PC-3 (cell line): Measurements from ENCODE around the gene URB2. TPM values are rescaled to one million over a fixed set of nuclear protein-coding genes. Genes with fewer than 3 reads are reported as not detected.
"Not testable (repeated sequence)": the region's sequence is repeated elsewhere in the genome, so short reads cannot be mapped to it uniquely, and the experiment has no call there.

ENCODE experiments used
- ATAC-seq: fragments of 200-7000 bp; cut with Tn5 transposase; 2 replicates; pipeline ENCODE4 v1.9.1; 2020; ENCODE audit warnings: mild to moderate bottlenecking, moderate library complexity
- BruUV-seq: library from RNA; stranded (reverse); fragments of 400-500 nt; replicated peaks from 2 replicates; lab custom pipeline; 2021; lab: Mats Ljungman, UMichigan
- CTCF ChIA-PET: fragments of 300-600 bp; sonication (Branson Sonifier 250); formaldehyde crosslinking; loops from one replicate; lab custom pipeline; 2022; ENCODE audit warnings: antibody characterized with exemption; lab: Charles Lee
- POLR2A ChIA-PET: fragments of 300-600 bp; sonication (Branson Sonifier 250); formaldehyde crosslinking; loops from one replicate; lab custom pipeline; 2022; ENCODE audit warnings: antibody characterized with exemption; ENCODE audit not compliant: unreplicated experiment; lab: Charles Lee
- DNase-seq: peaks from one replicate; pipeline ENCODE4 v3.0.0-alpha.2; 2015
- H2AFZ ChIP-seq: fragments of 300-600 bp; sonication (generic); 2 replicates; pipeline ENCODE4 v1.6.0; 2016; ENCODE audit warnings: antibody characterized with exemption, low read length
- H3F3A ChIP-seq: fragments of 300-600 bp; sonication (generic); one replicate; pipeline ENCODE4 v1.6.0; 2017; ENCODE audit warnings: antibody characterized with exemption, low read length, control low read depth, mild to moderate bottlenecking; ENCODE audit not compliant: unreplicated experiment
- H3K27ac ChIP-seq: fragments of 300-600 bp; sonication (generic); 2 replicates; pipeline ENCODE4 v1.5.1; 2016; ENCODE audit warnings: mild to moderate bottlenecking, low read length
- H3K27me3 ChIP-seq: fragments of 300-600 bp; sonication (generic); 2 replicates; pipeline ENCODE4 v1.6.1; 2016; ENCODE audit warnings: low read length, mixed read lengths
- H3K36me3 ChIP-seq: fragments of 300-600 bp; sonication (generic); 2 replicates; pipeline ENCODE4 v1.6.1; 2016; ENCODE audit warnings: low read depth, mixed run types, low read length, mixed read lengths
- H3K4me1 ChIP-seq: fragments of 300-600 bp; sonication (generic); 2 replicates; pipeline ENCODE4 v1.5.1; 2016; ENCODE audit warnings: low read length; ENCODE audit not compliant: insufficient read depth
- H3K4me2 ChIP-seq: fragments of 300-600 bp; sonication (generic); 2 replicates; pipeline ENCODE4 v1.6.0; 2016; ENCODE audit warnings: low read length
- H3K4me3 ChIP-seq: fragments of 300-600 bp; sonication (generic); 2 replicates; pipeline ENCODE4 v1.5.1; 2016; ENCODE audit warnings: mild to moderate bottlenecking, low read length, mixed read lengths
- H3K79me2 ChIP-seq: fragments of 300-600 bp; sonication (generic); 2 replicates; pipeline ENCODE4 v1.6.1; 2017; ENCODE audit warnings: low read length, mixed read lengths
- H3K9ac ChIP-seq: fragments of 300-600 bp; sonication (generic); 2 replicates; pipeline ENCODE4 v1.6.0; 2016; ENCODE audit warnings: mild to moderate bottlenecking, low read length
- H3K9me2 ChIP-seq: fragments of 300-600 bp; sonication (generic); replicated peaks from 2 replicates; pipeline ENCODE4 v1.6.1; 2016; ENCODE audit warnings: mixed run types, low read length, mixed read lengths
- H3K9me3 ChIP-seq: fragments of 300-600 bp; sonication (generic); 2 replicates; pipeline ENCODE4 v1.6.1; 2016; ENCODE audit warnings: low read length, mixed read lengths
- H4K20me1 ChIP-seq: fragments of 300-600 bp; sonication (generic); 2 replicates; pipeline ENCODE4 v1.6.1; 2016; ENCODE audit warnings: low read length, mixed read lengths
- EZH2 ChIP-seq: fragments of 300-600 bp; sonication (generic); IDR thresholded peaks from one replicate; pipeline ENCODE4 v1.6.1; 2017; ENCODE audit warnings: antibody characterized with exemption, mild to moderate bottlenecking, low read length; ENCODE audit not compliant: unreplicated experiment
- EZH2phosphoT487 ChIP-seq: fragments of 300-600 bp; sonication (generic); IDR thresholded peaks from 2 replicates; pipeline ENCODE4 v1.6.1; 2018; ENCODE audit warnings: mild to moderate bottlenecking, antibody characterized with exemption, low read length, borderline replicate concordance
- intact Hi-C: fragments of 100-400 bp; cut with micrococcal nuclease; formaldehyde crosslinking; loops from 2 replicates; pipeline ENCODE4 v1.9.0; 2023
- total RNA-seq: library from RNA; depleted of rRNA; stranded (reverse); fragments of >200 nt; gene quantifications from 2 replicates; pipeline ENCODE4 v1.2.3, GENCODE V29; 2014
- TF ChIP-seq, protein P1 (sequence below): fragments of 300-600 bp; sonication (generic); conservative IDR thresholded peaks from 2 replicates; pipeline ENCODE4 v1.5.1; 2017; ENCODE audit warnings: antibody characterized with exemption, low read depth, mild to moderate bottlenecking, low read length

The URB2 gene
- total RNA-seq, 1 experiment from 2014 or later: 26.2 TPM

DNA sequence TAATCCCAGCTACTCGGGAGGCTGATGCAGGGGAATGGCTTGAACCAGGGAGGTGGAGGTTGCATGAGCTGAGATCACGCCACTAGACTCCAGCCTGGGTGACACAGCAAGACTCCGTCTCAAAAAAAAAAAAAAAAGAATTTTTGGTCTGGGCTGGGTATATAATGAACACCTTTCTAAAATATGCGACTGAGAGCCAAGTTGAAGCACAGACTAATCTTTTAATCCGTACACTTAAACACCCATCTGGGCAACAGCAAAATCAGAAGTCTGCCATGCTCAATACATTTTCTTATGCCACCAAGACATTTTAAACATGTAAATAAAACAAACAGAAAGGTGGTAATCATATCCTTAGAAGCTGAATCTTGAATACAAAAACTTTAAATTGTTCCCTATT, 35.9 kb upstream of the URB2 start:
- no peak for TF ChIP-seq EZH2phosphoT487
- no peak for TF ChIP-seq EZH2
- TF ChIP-seq, protein P1, sequence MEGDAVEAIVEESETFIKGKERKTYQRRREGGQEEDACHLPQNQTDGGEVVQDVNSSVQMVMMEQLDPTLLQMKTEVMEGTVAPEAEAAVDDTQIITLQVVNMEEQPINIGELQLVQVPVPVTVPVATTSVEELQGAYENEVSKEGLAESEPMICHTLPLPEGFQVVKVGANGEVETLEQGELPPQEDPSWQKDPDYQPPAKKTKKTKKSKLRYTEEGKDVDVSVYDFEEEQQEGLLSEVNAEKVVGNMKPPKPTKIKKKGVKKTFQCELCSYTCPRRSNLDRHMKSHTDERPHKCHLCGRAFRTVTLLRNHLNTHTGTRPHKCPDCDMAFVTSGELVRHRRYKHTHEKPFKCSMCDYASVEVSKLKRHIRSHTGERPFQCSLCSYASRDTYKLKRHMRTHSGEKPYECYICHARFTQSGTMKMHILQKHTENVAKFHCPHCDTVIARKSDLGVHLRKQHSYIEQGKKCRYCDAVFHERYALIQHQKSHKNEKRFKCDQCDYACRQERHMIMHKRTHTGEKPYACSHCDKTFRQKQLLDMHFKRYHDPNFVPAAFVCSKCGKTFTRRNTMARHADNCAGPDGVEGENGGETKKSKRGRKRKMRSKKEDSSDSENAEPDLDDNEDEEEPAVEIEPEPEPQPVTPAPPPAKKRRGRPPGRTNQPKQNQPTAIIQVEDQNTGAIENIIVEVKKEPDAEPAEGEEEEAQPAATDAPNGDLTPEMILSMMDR: no peak
- H3K4me1 ChIP-seq: no peaks in the 10 kb centered on the region
- no peaks in the 10 kb centered on the region for H3K9me3 ChIP-seq
- peaks cover 11% of the 10 kb centered on the region for H3K36me3 ChIP-seq
- intact Hi-C loops: no loop called here
- DNase-seq (no peak), ATAC-seq (no peak)
- BruUV-seq: no TSS peak
- no peaks in the 10 kb centered on the region for H3K79me2 ChIP-seq
- no peak overlapping the region for H2AFZ ChIP-seq
- H4K20me1 ChIP-seq: no peaks in the 10 kb centered on the region
- CTCF ChIA-PET: no interaction called here
- no peak overlapping the region for H3K9ac ChIP-seq
- POLR2A ChIA-PET: no interaction called here
- H3K9me2 ChIP-seq: no peaks in the 10 kb centered on the region
- no peak overlapping the region for H3K4me2 ChIP-seq
- H3F3A ChIP-seq: no peaks in the 10 kb centered on the region
- no peaks in the 10 kb centered on the region for H3K27me3 ChIP-seq
- H3K4me3 ChIP-seq: no peak overlapping the region
- no peak overlapping the region for H3K27ac ChIP-seq

DNA sequence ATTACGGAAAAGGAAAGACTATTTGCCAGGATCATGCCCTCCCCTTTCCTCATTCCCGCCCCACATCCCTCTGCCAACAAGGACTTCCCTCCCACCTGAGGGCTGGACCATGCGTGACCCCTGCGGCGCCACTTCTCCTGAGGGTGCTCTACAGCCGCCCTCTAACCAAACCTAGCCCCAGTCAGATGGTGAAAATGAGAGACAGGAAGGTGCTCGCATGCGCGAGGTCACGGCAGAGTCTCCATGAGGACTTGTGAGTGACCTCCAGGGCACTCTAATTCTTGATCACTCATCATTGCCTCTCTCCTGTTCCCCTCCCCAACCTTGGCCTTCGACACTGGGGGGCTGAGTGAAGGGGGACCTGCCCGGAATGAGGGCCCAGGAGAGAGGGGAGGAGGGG, 32.2 kb upstream of the URB2 start:
- no peak for DNase-seq
- Histone ChIP-seq H4K20me1 (0 out of 2 replicates have a peak, but pooled peaks cover 5% of the 10 kb centered on the region), H3K9ac (no peak overlapping the region), H3K4me3 (no peak overlapping the region), H3K27ac (no peak overlapping the region), H3K79me2 (peaks cover 3% of the 10 kb centered on the region; the same call in 1 of the 2 replicates), H3K4me1 (no peaks in the 10 kb centered on the region), H3K9me2 (no peaks in the 10 kb centered on the region), H3K36me3 (peaks cover 15% of the 10 kb centered on the region), H3K9me3 (no peaks in the 10 kb centered on the region), H2AFZ (no peak overlapping the region), H3K27me3 (no peaks in the 10 kb centered on the region), H3K4me2 (no peak overlapping the region), H3F3A (no peaks in the 10 kb centered on the region)
- ChIA-PET POLR2A (no interaction called here), CTCF (no interaction called here)
- intact Hi-C loops: no loop called here
- no TSS peak for BruUV-seq
- no peak for ATAC-seq
- TF ChIP-seq, protein P1: no peak
- no peak for TF ChIP-seq EZH2
- TF ChIP-seq EZH2phosphoT487: no peak

DNA sequence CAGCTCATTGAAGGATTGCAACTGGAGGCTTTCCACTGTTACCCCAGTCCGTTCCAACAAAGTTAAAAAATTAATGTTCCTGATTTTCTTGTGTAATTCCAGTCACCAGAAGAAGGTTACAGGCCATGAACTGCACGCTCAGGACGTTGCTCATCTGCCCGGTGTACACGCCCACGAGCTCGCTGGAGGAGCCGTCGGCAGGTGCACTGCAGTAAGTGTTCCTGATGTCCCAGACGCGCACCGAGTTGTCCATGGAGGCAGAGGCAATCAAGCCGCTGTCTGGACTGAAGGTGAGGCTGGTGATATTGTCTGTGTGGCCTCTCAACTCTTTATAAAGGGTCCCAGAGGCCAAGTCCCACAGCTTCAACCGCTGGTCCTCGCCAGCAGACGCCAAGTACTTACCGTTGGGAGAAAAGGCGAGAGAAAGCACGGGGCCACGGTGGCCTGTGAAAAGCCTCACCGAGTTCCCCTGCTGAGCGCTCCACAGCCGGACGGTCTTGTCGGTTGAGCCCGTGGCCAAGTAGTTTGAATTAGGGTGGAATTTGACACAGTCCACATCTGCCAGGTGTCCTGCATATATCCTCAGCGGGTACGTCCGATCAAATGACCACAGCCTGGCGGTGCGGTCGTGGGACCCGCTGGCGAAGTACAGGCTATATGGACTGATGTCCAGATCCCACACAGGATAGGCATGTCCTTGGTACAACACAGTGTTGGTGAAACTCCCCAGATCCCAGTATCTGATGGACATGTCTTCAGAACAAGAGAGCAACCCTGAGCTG, 31.6 kb upstream of the URB2 start:
- H3K9me3 ChIP-seq: no peaks in the 10 kb centered on the region
- H3K36me3 ChIP-seq: peaks cover 17% of the 10 kb centered on the region
- no peak overlapping the region for H3K27ac ChIP-seq
- H3K4me1 ChIP-seq: no peaks in the 10 kb centered on the region
- H4K20me1 ChIP-seq: peaks cover 6% of the 10 kb centered on the region; the same call in 1 of the 2 replicates
- no peak overlapping the region for H3K4me2 ChIP-seq
- H3K79me2 ChIP-seq: peaks cover 5% of the 10 kb centered on the region
- BruUV-seq: no TSS peak
- ATAC-seq (no peak), DNase-seq (no peak)
- H3K27me3 ChIP-seq: no peaks in the 10 kb centered on the region
- H3F3A ChIP-seq: no peaks in the 10 kb centered on the region
- no peaks in the 10 kb centered on the region for H3K9me2 ChIP-seq
- intact Hi-C loops: no loop called here
- no peak overlapping the region for H2AFZ ChIP-seq
- no peak for TF ChIP-seq EZH2
- TF ChIP-seq, protein P1: no peak
- TF ChIP-seq EZH2phosphoT487: no peak
- CTCF ChIA-PET: no interaction called here
- POLR2A ChIA-PET: no interaction called here
- no peak overlapping the region for H3K9ac ChIP-seq
- no peak overlapping the region for H3K4me3 ChIP-seq

DNA sequence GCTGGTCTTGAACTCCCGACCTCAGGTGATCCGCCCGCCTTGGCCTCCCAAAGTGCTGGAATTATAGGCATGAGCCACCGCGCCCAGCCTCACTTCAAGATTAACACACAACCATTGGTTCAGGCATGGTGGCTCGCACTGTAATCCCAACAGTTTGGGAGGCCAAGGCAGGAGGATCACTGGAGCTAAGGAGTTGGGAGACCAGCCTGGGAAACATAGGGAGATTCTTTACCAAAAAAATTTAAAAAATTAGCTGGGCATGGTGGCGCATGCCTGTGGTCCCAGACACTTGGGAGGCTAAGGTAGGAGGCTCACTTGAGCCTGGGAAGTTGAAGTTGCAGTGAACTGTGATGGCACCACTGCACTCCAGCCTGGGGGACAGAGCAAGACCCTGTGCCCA, 30.2 kb upstream of the URB2 start:
- H3K9me2 ChIP-seq, DNase-seq, ATAC-seq, H3K27me3 ChIP-seq, H2AFZ ChIP-seq, intact Hi-C loops, CTCF ChIA-PET, H3K9me3 ChIP-seq, H3K27ac ChIP-seq, BruUV-seq, H4K20me1 ChIP-seq, POLR2A ChIA-PET, H3K79me2 ChIP-seq, H3K4me1 ChIP-seq, H3F3A ChIP-seq, H3K9ac ChIP-seq, H3K4me3 ChIP-seq, H3K4me2 ChIP-seq: not testable (repeated sequence)
- H3K36me3 ChIP-seq: peaks cover 27% of the 10 kb centered on the region
